Thymus (tissue), 11 donors: ENCODE data around the gene NR5A1. TPM values are rescaled to one million over a fixed set of nuclear protein-coding genes. Genes with fewer than 3 reads are reported as not detected.

Experiments used
- DNase-seq, 9 donors: peaks; one replicate each; pipeline ENCODE4 v3.0.0-alpha.2; 2013; ENCODE audit warnings: low spot score in 9 of 9, low read depth in 6 of 9, missing footprints in 1 of 9
- H3K27ac ChIP-seq, 2 donors: one replicate each; pipeline ENCODE4 v1.5.1; 2013; ENCODE audit warnings: control low read depth in 1 of 2, low read depth in 1 of 2, low read length in 1 of 2, mild to moderate bottlenecking in 1 of 2, moderate library complexity in 1 of 2
- H3K27me3 ChIP-seq, 2 donors: one replicate each; pipeline ENCODE4 v1.5.1; 2013; ENCODE audit warnings: low read length in 1 of 2; ENCODE audit not compliant: control insufficient read depth in 2 of 2, insufficient read depth in 1 of 2
- H3K36me3 ChIP-seq, 2 donors: one replicate each; pipeline ENCODE4 v1.5.1; 2013; ENCODE audit warnings: low read length in 1 of 2, mild to moderate bottlenecking in 1 of 2, moderate library complexity in 1 of 2; ENCODE audit not compliant: control insufficient read depth in 2 of 2, insufficient read depth in 2 of 2
- H3K4me1 ChIP-seq, 2 donors: one replicate each; pipeline ENCODE4 v1.5.1; 2013; ENCODE audit warnings: low read length in 2 of 2; ENCODE audit not compliant: control insufficient read depth in 2 of 2, insufficient read depth in 2 of 2
- H3K4me3 ChIP-seq, 2 donors: one replicate each; pipeline ENCODE4 v1.5.1; 2013; ENCODE audit warnings: low read length in 2 of 2, control low read depth in 1 of 2, mild to moderate bottlenecking in 1 of 2
- H3K9me3 ChIP-seq, 2 donors: one replicate each; pipeline ENCODE4 v1.5.1; 2013; ENCODE audit warnings: low read length in 1 of 2, mild to moderate bottlenecking in 1 of 2; ENCODE audit not compliant: control insufficient read depth in 2 of 2, insufficient read depth in 1 of 2
- WGBS: extraction: QIAGEN DNeasy Blood & Tissue Kit; methylation state at CpG from one replicate; pipeline ENCODE4 v1.1.7; 2013; 5-methylcytosine and 5-hydroxymethylcytosine counted together
- polyA plus RNA-seq: library from polyadenylated mRNA; stranded (reverse); fragments of 200-250 nt; gene quantifications from one replicate; pipeline ENCODE4 v1.2.3, GENCODE V29; 2013
- total RNA-seq: library from RNA; stranded (reverse); fragments of 120-200 nt; gene quantifications from one replicate; pipeline ENCODE4 v1.2.4, GENCODE V29; 2013
- donor health status: healthy.

NR5A1 gene
- total and polyA plus RNA-seq, 2 donors, result 0.46 to 0.52 TPM

DNA sequence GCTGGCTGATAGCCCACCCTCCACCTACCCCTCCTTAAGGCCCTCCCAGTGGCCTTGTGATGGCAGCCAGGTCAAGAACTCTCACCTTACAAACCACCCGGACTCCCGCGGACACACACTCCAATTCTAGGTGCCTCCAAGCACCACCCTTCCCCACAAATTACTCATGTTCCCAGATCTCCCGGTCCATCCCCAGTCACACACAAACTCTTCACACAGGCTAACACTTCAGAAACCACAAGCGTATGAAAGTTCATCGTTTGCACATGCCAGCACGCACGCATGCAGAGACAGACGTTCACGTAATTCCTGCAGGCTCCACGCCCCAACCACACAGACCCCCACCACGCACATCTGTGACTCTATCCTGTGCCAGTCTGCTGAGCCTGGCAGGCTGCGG lies 18.0 kb downstream of the NR5A1 start:
- WGBS, result 74% methylated on average over 13 of the region's 13 CpGs
- Histone ChIP-seq H3K4me1 (peaks cover 0 to 9% of the 10 kb centered on the region in 2 donors), H3K4me3 (no peak overlapping the region), H3K9me3 (peaks cover 0 to 1% of the 10 kb centered on the region in 2 donors), H3K27ac (no peak overlapping the region), H3K36me3 (no peaks in the 10 kb centered on the region), H3K27me3 (peaks cover 0 to 46% of the 10 kb centered on the region in 2 donors)
- DNase-seq, result no peak

DNA sequence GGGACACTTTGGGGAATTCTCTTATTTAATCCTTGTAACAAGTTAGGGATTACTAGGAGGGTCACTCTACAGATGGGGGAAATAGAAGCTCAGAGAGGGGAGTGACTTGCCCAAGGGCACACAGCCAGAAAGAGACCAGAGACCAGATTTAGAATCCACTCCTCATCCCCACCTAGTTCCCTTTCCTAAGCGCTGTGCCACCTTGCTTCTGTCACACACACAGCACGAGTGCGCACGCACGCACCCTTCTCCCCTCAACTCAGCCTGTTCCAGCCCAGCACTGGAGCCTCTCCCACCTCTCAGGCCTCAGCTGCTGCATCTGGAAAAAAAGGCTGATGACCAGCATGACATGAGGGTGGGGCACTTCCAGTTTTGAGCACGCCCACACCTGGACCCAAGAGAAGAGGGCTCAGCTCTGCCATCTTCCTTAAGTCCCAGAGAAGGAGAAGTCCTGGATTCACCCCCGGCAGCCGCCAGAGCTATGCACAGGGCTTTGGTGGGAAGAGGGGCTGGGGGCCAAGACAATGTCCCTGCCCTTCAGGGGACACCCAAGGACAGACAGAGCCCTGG lies 18.5 kb downstream of the NR5A1 start:
- 98% methylated on average over 8 of the region's 8 CpGs for WGBS
- no peak overlapping the region for H3K4me3 ChIP-seq
- H3K27ac ChIP-seq, result no peak overlapping the region
- no peak for DNase-seq
- H3K4me1 ChIP-seq, result peaks cover 0 to 4% of the 10 kb centered on the region in 2 donors
- H3K36me3 ChIP-seq, result no peaks in the 10 kb centered on the region
- no peaks in the 10 kb centered on the region for H3K9me3 ChIP-seq
- peaks cover 0 to 46% of the 10 kb centered on the region in 2 donors for H3K27me3 ChIP-seq

DNA sequence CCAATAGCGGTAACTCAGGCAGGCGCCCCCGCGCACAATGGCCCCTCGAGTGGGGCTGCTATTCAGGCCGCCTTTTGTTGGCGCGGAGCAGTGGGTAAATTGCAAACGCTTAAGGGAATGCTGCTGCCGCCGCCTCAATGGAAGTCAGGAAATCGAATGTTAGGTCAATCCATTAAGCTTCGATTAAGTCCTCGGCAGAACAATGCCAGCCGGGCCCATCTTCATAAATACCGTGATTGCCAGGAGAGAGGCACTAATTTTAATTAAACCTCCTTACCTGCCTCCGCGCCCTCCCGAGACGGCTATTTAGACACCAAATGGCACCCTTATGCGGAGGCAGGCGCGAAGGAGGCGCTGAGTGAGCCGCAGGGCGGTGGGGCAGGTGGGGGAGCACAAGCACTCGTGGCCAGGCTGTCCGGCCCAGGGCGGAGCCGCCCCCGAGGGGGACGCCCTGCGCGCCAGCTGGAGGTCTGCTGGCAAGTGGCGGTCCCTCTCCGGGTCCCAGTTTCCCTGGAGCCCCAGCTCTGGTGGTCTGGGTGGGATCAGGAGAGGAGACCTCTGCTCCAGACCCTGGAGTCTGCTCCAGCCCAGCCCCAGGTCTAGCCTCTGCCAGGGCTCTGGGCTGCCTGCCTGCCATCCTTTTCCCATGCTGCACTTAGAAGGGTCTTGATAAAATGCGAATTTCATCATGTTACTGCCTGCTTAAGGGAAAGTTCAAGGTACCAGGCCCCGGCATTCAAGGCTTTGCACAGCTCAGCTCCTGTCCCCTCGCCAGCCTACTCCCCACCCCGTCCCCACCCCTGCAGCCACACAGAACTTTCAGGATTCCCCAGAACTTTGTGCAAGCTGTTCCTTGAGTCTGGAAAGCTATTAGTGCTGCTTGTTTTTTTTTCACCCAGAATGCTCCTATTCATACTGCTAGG lies 19.7 kb downstream of the NR5A1 start:
- Histone ChIP-seq H3K27me3 (peaks cover 0 to 55% of the 10 kb centered on the region in 2 donors), H3K36me3 (no peaks in the 10 kb centered on the region), H3K9me3 (no peaks in the 10 kb centered on the region), H3K4me1 (no peaks in the 10 kb centered on the region), H3K27ac (no peak overlapping the region), H3K4me3 (no peak overlapping the region)
- WGBS, result 87% methylated on average over 40 of the region's 40 CpGs
- DNase-seq, result no peak

DNA sequence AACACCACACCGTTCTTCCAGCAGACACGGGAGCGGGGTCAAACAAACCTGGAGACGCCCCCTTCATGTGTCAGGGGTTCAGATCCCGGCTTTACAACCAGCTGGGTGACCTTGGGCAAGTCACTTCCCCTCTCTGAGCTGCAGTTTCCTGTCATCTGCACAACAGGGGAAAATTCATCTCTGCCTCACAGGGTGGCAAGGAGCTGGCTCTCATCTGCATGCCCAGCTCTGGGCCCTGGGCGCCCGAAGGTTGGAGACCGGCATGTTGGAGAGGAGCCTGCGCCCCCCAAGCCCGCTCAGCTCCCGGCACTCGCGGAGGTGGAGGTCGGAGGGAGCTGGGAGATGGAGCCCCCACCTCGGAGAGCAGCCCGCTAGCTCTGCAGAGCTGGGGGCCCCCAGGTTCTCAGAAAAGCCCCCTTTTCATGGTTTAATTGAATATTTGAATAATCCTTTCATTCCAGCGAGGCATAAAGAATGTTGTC lies 20.4 kb downstream of the NR5A1 start:
- Histone ChIP-seq H3K9me3 (peaks cover 0 to under 1% of the 10 kb centered on the region in 2 donors), H3K36me3 (no peaks in the 10 kb centered on the region), H3K27ac (no peak overlapping the region), H3K4me1 (no peaks in the 10 kb centered on the region), H3K4me3 (no peak overlapping the region), H3K27me3 (peaks cover 0 to 61% of the 10 kb centered on the region in 2 donors)
- no peak for DNase-seq
- WGBS, result 73% methylated on average over 17 of the region's 17 CpGs

DNA sequence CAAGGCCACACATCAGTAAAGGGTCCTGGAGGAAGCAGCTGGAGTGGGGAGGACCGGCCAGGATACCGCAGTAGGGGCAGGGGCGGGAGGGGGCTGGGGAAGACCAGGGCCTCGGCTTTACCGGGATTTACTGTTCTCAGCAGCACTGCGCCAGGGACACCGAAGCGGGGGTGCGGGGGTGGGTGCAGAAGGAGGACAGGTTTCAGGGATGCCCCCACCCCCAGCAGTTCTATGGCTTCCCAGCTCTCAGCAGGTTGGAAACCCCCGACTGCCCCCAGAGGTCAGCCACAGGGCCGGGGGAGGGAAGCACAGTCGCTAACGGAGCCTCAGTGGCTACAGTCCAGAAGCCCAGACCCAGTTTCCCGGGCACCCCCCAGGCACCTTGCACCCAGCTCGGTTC lies 21.3 kb downstream of the NR5A1 start:
- H3K4me1 ChIP-seq, result no peaks in the 10 kb centered on the region
- peaks cover 0 to 3% of the 10 kb centered on the region in 2 donors for H3K9me3 ChIP-seq
- no peak overlapping the region for H3K27ac ChIP-seq
- DNase-seq, result no peak
- no peaks in the 10 kb centered on the region for H3K36me3 ChIP-seq
- WGBS, result 89% methylated on average over 15 of the region's 15 CpGs
- no peak overlapping the region for H3K4me3 ChIP-seq
- H3K27me3 ChIP-seq, result peaks cover 0 to 67% of the 10 kb centered on the region in 2 donors

DNA sequence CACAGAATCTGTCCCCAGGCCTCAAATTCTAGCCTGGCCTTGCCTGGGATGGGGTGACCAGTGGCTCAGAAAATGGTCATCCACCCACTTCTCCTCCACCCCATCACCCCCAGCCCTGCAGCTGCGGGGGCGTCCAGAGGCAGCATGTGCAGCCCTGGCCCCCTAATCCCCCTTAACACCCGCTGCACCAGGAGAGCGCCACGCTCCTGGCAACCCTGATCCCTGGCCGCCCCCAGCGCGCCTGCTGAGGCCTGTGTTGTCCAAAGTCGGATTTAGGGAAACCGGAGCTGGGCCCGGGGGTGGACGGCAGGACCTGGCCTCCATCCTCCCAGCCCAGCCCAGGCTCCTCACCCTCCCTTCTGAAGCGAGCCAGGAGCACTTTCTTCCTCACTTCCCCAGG lies 22.0 kb downstream of the NR5A1 start:
- Histone ChIP-seq H3K27ac (no peak overlapping the region), H3K4me3 (no peak overlapping the region), H3K36me3 (no peaks in the 10 kb centered on the region), H3K27me3 (peaks cover 0 to 72% of the 10 kb centered on the region in 2 donors), H3K9me3 (peaks cover 0 to 3% of the 10 kb centered on the region in 2 donors), H3K4me1 (no peaks in the 10 kb centered on the region)
- DNase-seq, result no peak
- 86% methylated on average over 13 of the region's 13 CpGs for WGBS

DNA sequence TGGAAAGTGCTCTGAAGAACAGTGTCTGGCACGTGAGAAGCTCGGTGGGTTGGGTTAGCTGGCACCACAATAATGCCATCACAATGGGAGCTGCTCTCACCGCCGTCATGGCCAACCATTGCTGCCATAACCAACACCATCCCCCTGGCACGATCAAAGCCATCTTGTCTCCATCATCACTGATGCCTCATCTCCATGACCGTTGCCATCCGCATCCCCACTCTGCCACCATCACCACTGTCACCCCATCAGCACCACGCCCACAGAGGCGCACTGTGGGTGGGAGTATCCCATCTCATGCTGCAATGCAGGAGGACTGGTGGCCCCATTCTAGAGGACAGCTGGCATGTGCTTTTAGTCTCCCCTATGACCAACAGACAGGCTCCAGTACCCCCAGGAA lies 23.7 kb downstream of the NR5A1 start:
- H3K27ac ChIP-seq, result no peak overlapping the region
- H3K27me3 ChIP-seq, result peaks cover 0 to 76% of the 10 kb centered on the region in 2 donors
- no peaks in the 10 kb centered on the region for H3K36me3 ChIP-seq
- WGBS, result 98% methylated on average over 9 of the region's 9 CpGs
- H3K4me1 ChIP-seq, result no peaks in the 10 kb centered on the region
- DNase-seq, result no peak
- H3K4me3 ChIP-seq, result no peak overlapping the region
- H3K9me3 ChIP-seq, result peaks cover 0 to 3% of the 10 kb centered on the region in 2 donors

DNA sequence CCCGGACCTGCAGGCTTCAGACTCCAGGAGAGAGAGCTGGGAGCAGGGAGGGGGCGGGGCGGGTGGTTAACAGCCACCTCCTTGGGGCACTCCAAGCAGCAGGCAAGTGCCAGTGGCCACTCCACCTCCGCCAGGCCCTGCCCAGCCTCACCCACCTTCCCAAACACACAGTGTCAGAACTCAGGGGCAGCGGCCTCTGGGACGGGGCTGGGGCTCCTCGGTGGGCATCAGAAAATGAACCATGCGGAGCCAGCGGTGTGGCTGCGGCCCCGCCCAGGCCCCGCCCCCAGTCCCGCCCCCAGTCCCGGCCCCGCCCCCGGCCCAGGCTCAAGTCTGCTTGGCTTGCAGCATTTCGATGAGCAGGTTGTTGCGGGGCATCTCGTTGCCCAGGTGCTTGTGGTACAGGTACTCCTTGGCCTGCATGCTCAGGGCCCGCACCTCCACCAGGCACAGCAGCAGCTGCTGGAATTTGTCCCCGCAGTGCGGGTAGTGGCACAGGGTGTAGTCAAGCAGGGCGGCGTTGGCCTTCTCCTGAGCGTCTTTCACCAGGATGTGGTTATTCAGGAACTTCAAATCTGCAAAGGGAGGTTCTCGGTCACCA lies 24.7 kb downstream of the NR5A1 start:
- Histone ChIP-seq H3K4me1 (peaks cover 0 to under 1% of the 10 kb centered on the region in 2 donors), H3K4me3 (no peak overlapping the region), H3K36me3 (no peaks in the 10 kb centered on the region), H3K27me3 (peaks cover 8 to 76% of the 10 kb centered on the region in 2 donors), H3K9me3 (peaks cover 0 to 3% of the 10 kb centered on the region in 2 donors), H3K27ac (no peak overlapping the region)
- no peak for DNase-seq
- 69% methylated on average over 26 of the region's 26 CpGs for WGBS

DNA sequence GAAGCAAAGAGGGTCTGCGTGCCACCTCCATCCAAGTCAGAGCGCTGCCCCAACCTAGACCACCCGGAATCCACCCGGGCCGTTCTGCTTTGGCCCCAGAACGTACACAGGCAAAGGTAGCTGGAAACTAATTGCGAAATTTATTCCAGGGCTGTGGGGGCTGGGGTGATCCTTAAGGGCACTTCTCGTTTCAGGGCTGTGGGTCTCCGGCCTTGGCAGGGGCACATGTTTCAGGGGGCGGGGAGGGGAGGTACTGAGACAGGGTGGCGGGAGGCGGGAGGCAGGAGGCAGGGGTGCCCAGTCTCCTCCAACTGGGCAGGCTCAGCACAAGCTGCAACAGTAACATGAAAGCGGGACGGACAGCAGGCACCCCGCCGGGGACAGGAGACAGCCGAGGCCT lies 26.1 kb downstream of the NR5A1 start:
- Histone ChIP-seq H3K27me3 (peaks cover 18 to 76% of the 10 kb centered on the region in 2 donors), H3K4me1 (peaks cover 0 to 5% of the 10 kb centered on the region in 2 donors), H3K27ac (no peak overlapping the region), H3K9me3 (peaks cover 0 to 3% of the 10 kb centered on the region in 2 donors), H3K4me3 (no peak overlapping the region), H3K36me3 (no peaks in the 10 kb centered on the region)
- no peak for DNase-seq
- WGBS, result 79% methylated on average over 17 of the region's 17 CpGs
